ENCODE measurements around the gene CD22.

GRCh38 chr19:35302446-35302845 lies 26.5 kb upstream of the CD22 start:
- TF ChIP-seq CTCF (IDR thresholded peaks at IDR 0.05; ENCODE audit: low read depth, low read length), result no peak
- no peak for TF ChIP-seq EZH2phosphoT487 (IDR thresholded peaks at IDR 0.05; ENCODE audit: low read depth)
